Endothelial cell of umbilical vein (primary cell): Measurements from ENCODE around the gene UGCG.

ENCODE experiments used
- EZH2 ChIP-seq: IDR thresholded peaks from 2 replicates; pipeline ENCODE4 v1.6.1; 2012; ENCODE audit warnings: borderline replicate concordance, low read depth, mild to moderate bottlenecking, moderate library complexity, low read length, inconsistent platforms; ENCODE audit not compliant: severe bottlenecking
- GATA2 ChIP-seq: IDR thresholded peaks from 2 replicates; pipeline ENCODE4 v1.7.0; 2011; ENCODE audit warnings: low read depth, mild to moderate bottlenecking, moderate library complexity, mixed read lengths, low read length; ENCODE audit not compliant: insufficient read length, insufficient read depth
- JUN ChIP-seq: IDR thresholded peaks from 2 replicates; pipeline ENCODE4 v1.6.1; 2011; ENCODE audit warnings: borderline replicate concordance, low read depth; ENCODE audit not compliant: insufficient read length, insufficient read depth
- POLR2A ChIP-seq: IDR thresholded peaks from 2 replicates; pipeline ENCODE4 v1.6.1; 2012; ENCODE audit warnings: low read depth, mild to moderate bottlenecking, control low read depth, low read length
- TF ChIP-seq, protein P1 (sequence below), 2 donors: IDR thresholded peaks; 1 replicate in 1 of 2; 2 replicates in 1 of 2; pipeline ENCODE4 v1.5.1; 2011; ENCODE audit warnings: low read length in 2 of 2, mild to moderate bottlenecking in 2 of 2, moderate library complexity in 2 of 2, control low read depth in 1 of 2, inconsistent platforms in 1 of 2, low read depth in 1 of 2; ENCODE audit not compliant: insufficient read depth in 1 of 2; ENCODE audit errors: extremely low read depth in 1 of 2

DNA sequence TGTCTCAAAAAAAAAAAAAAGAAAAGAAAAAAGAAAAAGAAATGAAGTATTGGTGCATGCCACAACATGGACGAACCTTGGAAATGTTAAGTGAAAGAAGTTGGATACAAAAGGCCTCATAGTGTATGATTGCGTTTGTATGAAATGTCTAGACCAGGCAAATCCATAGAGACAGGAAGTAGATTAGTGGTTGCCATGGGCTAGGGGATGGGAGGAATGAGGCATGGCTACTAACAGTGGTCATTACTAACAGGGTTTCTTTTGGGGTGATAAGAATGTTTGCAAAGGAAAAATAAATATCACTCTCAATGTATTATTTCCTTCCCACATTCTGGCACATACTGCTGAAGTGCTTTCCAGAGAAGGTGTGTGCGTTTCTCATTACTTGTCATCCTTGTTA is 44.1 kb downstream of the UGCG start:
- TF ChIP-seq, protein P1, sequence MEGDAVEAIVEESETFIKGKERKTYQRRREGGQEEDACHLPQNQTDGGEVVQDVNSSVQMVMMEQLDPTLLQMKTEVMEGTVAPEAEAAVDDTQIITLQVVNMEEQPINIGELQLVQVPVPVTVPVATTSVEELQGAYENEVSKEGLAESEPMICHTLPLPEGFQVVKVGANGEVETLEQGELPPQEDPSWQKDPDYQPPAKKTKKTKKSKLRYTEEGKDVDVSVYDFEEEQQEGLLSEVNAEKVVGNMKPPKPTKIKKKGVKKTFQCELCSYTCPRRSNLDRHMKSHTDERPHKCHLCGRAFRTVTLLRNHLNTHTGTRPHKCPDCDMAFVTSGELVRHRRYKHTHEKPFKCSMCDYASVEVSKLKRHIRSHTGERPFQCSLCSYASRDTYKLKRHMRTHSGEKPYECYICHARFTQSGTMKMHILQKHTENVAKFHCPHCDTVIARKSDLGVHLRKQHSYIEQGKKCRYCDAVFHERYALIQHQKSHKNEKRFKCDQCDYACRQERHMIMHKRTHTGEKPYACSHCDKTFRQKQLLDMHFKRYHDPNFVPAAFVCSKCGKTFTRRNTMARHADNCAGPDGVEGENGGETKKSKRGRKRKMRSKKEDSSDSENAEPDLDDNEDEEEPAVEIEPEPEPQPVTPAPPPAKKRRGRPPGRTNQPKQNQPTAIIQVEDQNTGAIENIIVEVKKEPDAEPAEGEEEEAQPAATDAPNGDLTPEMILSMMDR (IDR thresholded peaks at IDR 0.05; ENCODE audit: extremely low read depth in 1 of 2, insufficient read depth in 1 of 2, low read depth in 1 of 2, low read length in 2 of 2) = no peak
- TF ChIP-seq EZH2 = no peak
- peak; percentile 38 for TF ChIP-seq POLR2A
- peak; percentile 27 for TF ChIP-seq GATA2
- no peak for TF ChIP-seq JUN
